Activated T-helper 17 cell treated with anti-CD3 and anti-CD28 coated beads, Interleukin-2, amount 50 U/mL, for 72 hours (primary cell): ENCODE data around the gene NFXL1. TPM values are rescaled to one million over a fixed set of nuclear protein-coding genes. Genes with fewer than 3 reads are reported as not detected.

Source experiments
- total RNA-seq, 2 donors: library from RNA; stranded (reverse); gene quantifications; one replicate each; pipeline ENCODE4 v1.2.3, GENCODE V29; 2022

The NFXL1 gene
- total RNA-seq, 2 donors from 2014 or later, result 10.9 to 12.4 TPM

Other genes starting within 250 kb of the NFXL1 start
- gene CORIN, start 76.5 kb downstream of the NFXL1 start, total RNA-seq, result under 1 TPM; 0.26 to 0.41 TPM
- under 1 TPM in 1 of 2 donors, not detected in 1; 0.24 TPM for gene CNGA1, start 102.1 kb upstream of the NFXL1 start, total RNA-seq
- gene NIPAL1, start 102.2 kb upstream of the NFXL1 start, total RNA-seq, result 1 to 10 TPM; 1.3 to 3.9 TPM
- 10 to 100 TPM; 26.8 to 28.8 TPM for gene TXK, start 219.7 kb upstream of the NFXL1 start, total RNA-seq